RPMI7951 (cell line): ENCODE results near the gene PITPNB. TPM values are rescaled to one million over a fixed set of nuclear protein-coding genes. Genes with fewer than 3 reads are reported as not detected.
A peak's percentile ranks its signal among the peaks of the same experiment; 100 is the strongest.

Experiments used
- DNase-seq: peaks from one replicate; pipeline ENCODE4 v3.0.0-alpha.2; 2012; ENCODE audit warnings: low read depth
- total RNA-seq: library from RNA; depleted of rRNA; stranded (reverse); fragments of >200 nt; shearing (Covaris generic); gene quantifications from 2 replicates; pipeline ENCODE4 v1.2.3, GENCODE V29; 2014; rRNA removed

PITPNB gene
- total RNA-seq = 16.1 and 16.9 TPM in 2 replicates

GRCh38 chr22:27919222-27919941, at the start of gene PITPNB:
Gene PITPNB (minus strand): TSS chr22:27919256. CDS start chr22:27919191, 65 bp downstream.
- DNase-seq = peak; percentile 95

GRCh38 chr22:27966168-27967064, 47.4 kb upstream of the PITPNB start:
- no peak for DNase-seq

GRCh38 chr22:27962268-27963044, 43.4 kb upstream of the PITPNB start:
- DNase-seq = peak; percentile 12

GRCh38 chr22:27961680-27962079, 42.6 kb upstream of the PITPNB start:
- no peak for DNase-seq

GRCh38 chr22:27961182-27961581, 42.1 kb upstream of the PITPNB start:
- no peak for DNase-seq

GRCh38 chr22:27959335-27960090, 40.5 kb upstream of the PITPNB start:
- DNase-seq = no peak

GRCh38 chr22:27952779-27953178, 33.7 kb upstream of the PITPNB start:
- no peak for DNase-seq

- DNase-seq = peak; percentile 54
These were observed 33.0 kb upstream of the PITPNB start for GRCh38 chr22:27952091-27952490.

- no peak for DNase-seq
These were observed 30.4 kb upstream of the PITPNB start for GRCh38 chr22:27949421-27949820.

GRCh38 chr22:27948569-27948968, 29.5 kb upstream of the PITPNB start:
- DNase-seq = no peak

GRCh38 chr22:27947448-27947847, 28.4 kb upstream of the PITPNB start:
- DNase-seq = no peak

- DNase-seq = no peak
These were observed 22.1 kb upstream of the PITPNB start for GRCh38 chr22:27941143-27941542.

GRCh38 chr22:27937453-27937852, 18.4 kb upstream of the PITPNB start:
- no peak for DNase-seq

GRCh38 chr22:27935897-27936296, 16.8 kb upstream of the PITPNB start:
- DNase-seq = no peak

- no peak for DNase-seq
These were observed 15.0 kb upstream of the PITPNB start for GRCh38 chr22:27934069-27934468.

- no peak for DNase-seq
These were observed 14.3 kb upstream of the PITPNB start for GRCh38 chr22:27933186-27933983.

GRCh38 chr22:27930331-27931060, 11.4 kb upstream of the PITPNB start:
- no peak for DNase-seq

- no peak for DNase-seq
These were observed 8.6 kb upstream of the PITPNB start for GRCh38 chr22:27927608-27928007.

GRCh38 chr22:27925331-27925730, 6.3 kb upstream of the PITPNB start:
- no peak for DNase-seq
